Liver (tissue), 9 donors: Measurements from ENCODE around the gene MYG1. TPM values are rescaled to one million over a fixed set of nuclear protein-coding genes. Genes with fewer than 3 reads are reported as not detected.

Experiments used
- DNase-seq: peaks from one replicate; pipeline ENCODE4 v3.0.0-alpha.2; 2017; ENCODE audit warnings: low spot score
- H3K27ac ChIP-seq, 2 donors: one replicate each; pipeline ENCODE4 v1.7.0; 2013; ENCODE audit warnings: inconsistent platforms in 2 of 2, low read length in 2 of 2, control low read depth in 1 of 2, low read depth in 1 of 2, mild to moderate bottlenecking in 1 of 2
- H3K27me3 ChIP-seq, 4 donors: one replicate each; pipeline versions ENCODE4 v1.6.1 to v1.7.0; 2013; ENCODE audit warnings: low read length in 3 of 4, inconsistent platforms in 1 of 4, mild to moderate bottlenecking in 1 of 4, moderate library complexity in 1 of 4; ENCODE audit not compliant: control insufficient read depth in 4 of 4, insufficient read depth in 4 of 4
- H3K36me3 ChIP-seq, 4 donors: one replicate each; pipeline versions ENCODE4 v1.6.1 to v1.7.0; 2013; ENCODE audit warnings: low read length in 3 of 4, mild to moderate bottlenecking in 3 of 4, low read depth in 1 of 4, moderate library complexity in 1 of 4; ENCODE audit not compliant: control insufficient read depth in 4 of 4, insufficient read depth in 3 of 4
- H3K4me1 ChIP-seq, 4 donors: one replicate each; pipeline versions ENCODE4 v1.6.1 to v1.7.0; 2013; ENCODE audit warnings: low read length in 3 of 4, mild to moderate bottlenecking in 3 of 4, moderate library complexity in 1 of 4; ENCODE audit not compliant: control insufficient read depth in 4 of 4, insufficient read depth in 4 of 4
- H3K4me3 ChIP-seq, 3 donors: one replicate each; pipeline versions ENCODE4 v1.6.1 to v1.7.0; 2013; ENCODE audit warnings: low read length in 3 of 3, control low read depth in 1 of 3, low read depth in 1 of 3, mild to moderate bottlenecking in 1 of 3
- H3K9ac ChIP-seq, 2 donors: one replicate each; pipeline ENCODE4 v1.7.0; 2013; ENCODE audit warnings: low read length in 2 of 2, mild to moderate bottlenecking in 2 of 2, moderate library complexity in 2 of 2, control low read depth in 1 of 2, low read depth in 1 of 2
- H3K9me3 ChIP-seq, 4 donors: one replicate each; pipeline versions ENCODE4 v1.6.1 to v1.7.0; 2013; ENCODE audit warnings: low read length in 3 of 4; ENCODE audit not compliant: control insufficient read depth in 4 of 4
- EGR1 ChIP-seq, 2 donors: IDR thresholded peaks; 2 replicates each; pipeline ENCODE4 v1.6.1; 2016 to 2018; ENCODE audit warnings: antibody characterized with exemption in 2 of 2, low read depth in 2 of 2
- FOXA1 ChIP-seq: IDR thresholded peaks from 2 replicates; pipeline ENCODE4 v1.6.1; 2016; ENCODE audit warnings: antibody characterized with exemption
- FOXA2 ChIP-seq: IDR thresholded peaks from 2 replicates; pipeline ENCODE4 v1.6.1; 2016; ENCODE audit warnings: antibody characterized with exemption
- GABPA ChIP-seq, 2 donors: IDR thresholded peaks in 1 of 2; conservative IDR thresholded peaks in 1 of 2; 2 replicates each; pipeline ENCODE4 v1.6.1; 2016; ENCODE audit warnings: antibody characterized with exemption in 2 of 2, mild to moderate bottlenecking in 1 of 2, moderate library complexity in 1 of 2
- HNF4A ChIP-seq, 2 donors: conservative IDR thresholded peaks; 2 replicates each; pipeline ENCODE4 v1.6.1; 2016; ENCODE audit warnings: antibody characterized with exemption in 2 of 2, mild to moderate bottlenecking in 2 of 2
- HNF4G ChIP-seq: IDR thresholded peaks from 2 replicates; pipeline ENCODE4 v1.6.1; 2016; ENCODE audit warnings: antibody characterized with exemption
- JUND ChIP-seq, 2 donors: IDR thresholded peaks; 2 replicates each; pipeline ENCODE4 v1.6.1; 2016; ENCODE audit warnings: antibody characterized with exemption in 2 of 2
- NR2F2 ChIP-seq: IDR thresholded peaks from 2 replicates; pipeline ENCODE4 v1.6.1; 2016; ENCODE audit warnings: antibody characterized with exemption
- RAD21 ChIP-seq, 2 donors: IDR thresholded peaks; 2 replicates each; pipeline ENCODE4 v1.6.1; 2016; ENCODE audit warnings: antibody characterized with exemption in 2 of 2, mild to moderate bottlenecking in 2 of 2
- RXRA ChIP-seq, 2 donors: IDR thresholded peaks; 2 replicates each; pipeline ENCODE4 v1.6.1; 2017 to 2018; ENCODE audit warnings: antibody characterized with exemption in 2 of 2, mild to moderate bottlenecking in 1 of 2
- SP1 ChIP-seq: IDR thresholded peaks from 2 replicates; pipeline ENCODE4 v1.6.1; 2018; ENCODE audit warnings: antibody characterized with exemption, mild to moderate bottlenecking
- TAF1 ChIP-seq: conservative IDR thresholded peaks from 2 replicates; pipeline ENCODE4 v1.6.1; 2016; ENCODE audit warnings: antibody characterized with exemption, mild to moderate bottlenecking
- YY1 ChIP-seq: IDR thresholded peaks from 2 replicates; pipeline ENCODE4 v1.6.1; 2016; ENCODE audit warnings: antibody characterized with exemption, mild to moderate bottlenecking
- WGBS: extraction: QIAGEN DNeasy Blood & Tissue Kit; methylation state at CpG from one replicate; pipeline ENCODE4 v1.1.7; 2013; 5-methylcytosine and 5-hydroxymethylcytosine counted together
- polyA plus RNA-seq, 2 donors: library from polyadenylated mRNA; stranded (reverse) in 1 of 2; unstranded in 1 of 2; fragments of 200-250 nt in 1 of 2; fragments of >200 nt in 1 of 2; fragmentation: Nextera tagmentation in 1 of 2; extraction: Ambion mirVana in 1 of 2; gene quantifications; one replicate each; pipeline versions ENCODE4 v1.2.1 to v1.2.3, GENCODE V29; 2013 to 2015
- total RNA-seq, 2 donors: library from RNA; depleted of rRNA; stranded (reverse); fragments of >200 nt; gene quantifications; one replicate each; pipeline ENCODE4 v1.2.3, GENCODE V29; 2014
- TF ChIP-seq, protein P1 (sequence below): IDR thresholded peaks from 2 replicates; pipeline ENCODE4 v1.6.1; 2016; ENCODE audit warnings: antibody characterized with exemption
- TF ChIP-seq, protein P2 (sequence below): IDR thresholded peaks from 2 replicates; pipeline ENCODE4 v1.6.1; 2016; ENCODE audit warnings: antibody characterized with exemption
- TF ChIP-seq, protein P3 (sequence below): IDR thresholded peaks from 2 replicates; pipeline ENCODE4 v1.6.1; 2016; ENCODE audit warnings: antibody characterized with exemption
- TF ChIP-seq, protein P4 (sequence below): fragments of 150-350 bp; IDR thresholded peaks from 2 replicates; pipeline ENCODE4 v1.5.1; 2017; ENCODE audit warnings: improper control_type of control experiment, low read depth, low read length; ENCODE audit not compliant: missing input control
- TF ChIP-seq, protein P5 (sequence below): IDR thresholded peaks from 2 replicates; pipeline ENCODE4 v1.6.1; 2016; ENCODE audit warnings: antibody characterized with exemption, mild to moderate bottlenecking
- donor health status: healthy.
- donor health status: healthy.
- donor health status: healthy.
- donor health status: healthy.
- donor health status: healthy.

MYG1 gene
- total and polyA plus RNA-seq, 4 donors: 15.0 to 28.0 (median 19.3) TPM

GRCh38 chr12:53333289-53333688 lies 33.8 kb downstream of the MYG1 start:
- no peak for DNase-seq
- no peak overlapping the region for H3K27ac ChIP-seq
- no peaks in the 10 kb centered on the region for H3K9me3 ChIP-seq
- H3K4me1 ChIP-seq: no peaks in the 10 kb centered on the region
- no peak overlapping the region for H3K4me3 ChIP-seq
- TF ChIP-seq NR2F2: no peak
- no peak for TF ChIP-seq RXRA (IDR thresholded peaks at IDR 0.05)
- H3K36me3 ChIP-seq: no peaks in the 10 kb centered on the region
- peaks cover 0 to 2% (median 0%) of the 10 kb centered on the region in 4 donors for H3K27me3 ChIP-seq
- no peak overlapping the region for H3K9ac ChIP-seq
- WGBS: 83% methylated on average over 4 of the region's 4 CpGs

DNA sequence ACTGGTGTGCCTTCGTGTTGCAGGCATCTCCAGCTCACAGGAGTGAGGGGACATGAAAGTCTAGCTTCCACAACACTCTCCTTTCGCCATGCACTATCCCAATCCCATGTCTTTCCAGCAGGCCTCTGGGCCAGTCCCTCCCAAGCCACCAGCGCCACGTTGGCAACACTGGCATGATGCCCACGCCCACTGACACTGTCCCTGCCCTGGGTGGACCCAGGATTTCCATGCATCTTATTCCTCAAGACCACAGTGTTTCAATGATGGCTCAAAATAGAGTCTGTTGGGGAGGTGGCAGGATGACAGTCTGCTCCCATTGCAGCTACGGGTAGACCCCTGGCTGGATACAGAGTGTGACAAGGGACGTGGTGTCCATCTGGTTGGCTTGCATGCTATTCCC lies 34.4 kb downstream of the MYG1 start:
- no peaks in the 10 kb centered on the region for H3K9me3 ChIP-seq
- H3K27me3 ChIP-seq: peaks cover 0 to 2% (median 0%) of the 10 kb centered on the region in 4 donors
- H3K9ac ChIP-seq: no peak overlapping the region
- H3K36me3 ChIP-seq: no peaks in the 10 kb centered on the region
- no peak overlapping the region for H3K27ac ChIP-seq
- 74% methylated on average over 7 of the region's 7 CpGs for WGBS
- no peak for DNase-seq
- TF ChIP-seq RXRA (IDR thresholded peaks at IDR 0.05) (no peak), FOXA2 (no peak), RAD21 (IDR thresholded peaks at IDR 0.05) (no peak), GABPA (IDR thresholded peaks at IDR 0.05 in 1 of 2, conservative IDR thresholded peaks at IDR 0.05 in 1 of 2) (no peak), JUND (IDR thresholded peaks at IDR 0.05) (no peak), HNF4A (conservative IDR thresholded peaks at IDR 0.05) (no peak), TAF1 (no peak), HNF4G (no peak), NR2F2 (no peak), EGR1 (IDR thresholded peaks at IDR 0.05; ENCODE audit: low read depth in 2 of 2) (no peak), FOXA1 (no peak), SP1 (no peak), YY1 (no peak)
- TF ChIP-seq, protein P1, sequence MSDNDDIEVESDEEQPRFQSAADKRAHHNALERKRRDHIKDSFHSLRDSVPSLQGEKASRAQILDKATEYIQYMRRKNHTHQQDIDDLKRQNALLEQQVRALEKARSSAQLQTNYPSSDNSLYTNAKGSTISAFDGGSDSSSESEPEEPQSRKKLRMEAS: no peak
- TF ChIP-seq, protein P2, sequence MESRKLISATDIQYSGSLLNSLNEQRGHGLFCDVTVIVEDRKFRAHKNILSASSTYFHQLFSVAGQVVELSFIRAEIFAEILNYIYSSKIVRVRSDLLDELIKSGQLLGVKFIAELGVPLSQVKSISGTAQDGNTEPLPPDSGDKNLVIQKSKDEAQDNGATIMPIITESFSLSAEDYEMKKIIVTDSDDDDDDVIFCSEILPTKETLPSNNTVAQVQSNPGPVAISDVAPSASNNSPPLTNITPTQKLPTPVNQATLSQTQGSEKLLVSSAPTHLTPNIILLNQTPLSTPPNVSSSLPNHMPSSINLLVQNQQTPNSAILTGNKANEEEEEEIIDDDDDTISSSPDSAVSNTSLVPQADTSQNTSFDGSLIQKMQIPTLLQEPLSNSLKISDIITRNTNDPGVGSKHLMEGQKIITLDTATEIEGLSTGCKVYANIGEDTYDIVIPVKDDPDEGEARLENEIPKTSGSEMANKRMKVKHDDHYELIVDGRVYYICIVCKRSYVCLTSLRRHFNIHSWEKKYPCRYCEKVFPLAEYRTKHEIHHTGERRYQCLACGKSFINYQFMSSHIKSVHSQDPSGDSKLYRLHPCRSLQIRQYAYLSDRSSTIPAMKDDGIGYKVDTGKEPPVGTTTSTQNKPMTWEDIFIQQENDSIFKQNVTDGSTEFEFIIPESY: no peak
- TF ChIP-seq, protein P3, sequence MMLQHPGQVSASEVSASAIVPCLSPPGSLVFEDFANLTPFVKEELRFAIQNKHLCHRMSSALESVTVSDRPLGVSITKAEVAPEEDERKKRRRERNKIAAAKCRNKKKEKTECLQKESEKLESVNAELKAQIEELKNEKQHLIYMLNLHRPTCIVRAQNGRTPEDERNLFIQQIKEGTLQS: no peak
- TF ChIP-seq, protein P4, sequence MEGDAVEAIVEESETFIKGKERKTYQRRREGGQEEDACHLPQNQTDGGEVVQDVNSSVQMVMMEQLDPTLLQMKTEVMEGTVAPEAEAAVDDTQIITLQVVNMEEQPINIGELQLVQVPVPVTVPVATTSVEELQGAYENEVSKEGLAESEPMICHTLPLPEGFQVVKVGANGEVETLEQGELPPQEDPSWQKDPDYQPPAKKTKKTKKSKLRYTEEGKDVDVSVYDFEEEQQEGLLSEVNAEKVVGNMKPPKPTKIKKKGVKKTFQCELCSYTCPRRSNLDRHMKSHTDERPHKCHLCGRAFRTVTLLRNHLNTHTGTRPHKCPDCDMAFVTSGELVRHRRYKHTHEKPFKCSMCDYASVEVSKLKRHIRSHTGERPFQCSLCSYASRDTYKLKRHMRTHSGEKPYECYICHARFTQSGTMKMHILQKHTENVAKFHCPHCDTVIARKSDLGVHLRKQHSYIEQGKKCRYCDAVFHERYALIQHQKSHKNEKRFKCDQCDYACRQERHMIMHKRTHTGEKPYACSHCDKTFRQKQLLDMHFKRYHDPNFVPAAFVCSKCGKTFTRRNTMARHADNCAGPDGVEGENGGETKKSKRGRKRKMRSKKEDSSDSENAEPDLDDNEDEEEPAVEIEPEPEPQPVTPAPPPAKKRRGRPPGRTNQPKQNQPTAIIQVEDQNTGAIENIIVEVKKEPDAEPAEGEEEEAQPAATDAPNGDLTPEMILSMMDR: no peak
- TF ChIP-seq, protein P5, sequence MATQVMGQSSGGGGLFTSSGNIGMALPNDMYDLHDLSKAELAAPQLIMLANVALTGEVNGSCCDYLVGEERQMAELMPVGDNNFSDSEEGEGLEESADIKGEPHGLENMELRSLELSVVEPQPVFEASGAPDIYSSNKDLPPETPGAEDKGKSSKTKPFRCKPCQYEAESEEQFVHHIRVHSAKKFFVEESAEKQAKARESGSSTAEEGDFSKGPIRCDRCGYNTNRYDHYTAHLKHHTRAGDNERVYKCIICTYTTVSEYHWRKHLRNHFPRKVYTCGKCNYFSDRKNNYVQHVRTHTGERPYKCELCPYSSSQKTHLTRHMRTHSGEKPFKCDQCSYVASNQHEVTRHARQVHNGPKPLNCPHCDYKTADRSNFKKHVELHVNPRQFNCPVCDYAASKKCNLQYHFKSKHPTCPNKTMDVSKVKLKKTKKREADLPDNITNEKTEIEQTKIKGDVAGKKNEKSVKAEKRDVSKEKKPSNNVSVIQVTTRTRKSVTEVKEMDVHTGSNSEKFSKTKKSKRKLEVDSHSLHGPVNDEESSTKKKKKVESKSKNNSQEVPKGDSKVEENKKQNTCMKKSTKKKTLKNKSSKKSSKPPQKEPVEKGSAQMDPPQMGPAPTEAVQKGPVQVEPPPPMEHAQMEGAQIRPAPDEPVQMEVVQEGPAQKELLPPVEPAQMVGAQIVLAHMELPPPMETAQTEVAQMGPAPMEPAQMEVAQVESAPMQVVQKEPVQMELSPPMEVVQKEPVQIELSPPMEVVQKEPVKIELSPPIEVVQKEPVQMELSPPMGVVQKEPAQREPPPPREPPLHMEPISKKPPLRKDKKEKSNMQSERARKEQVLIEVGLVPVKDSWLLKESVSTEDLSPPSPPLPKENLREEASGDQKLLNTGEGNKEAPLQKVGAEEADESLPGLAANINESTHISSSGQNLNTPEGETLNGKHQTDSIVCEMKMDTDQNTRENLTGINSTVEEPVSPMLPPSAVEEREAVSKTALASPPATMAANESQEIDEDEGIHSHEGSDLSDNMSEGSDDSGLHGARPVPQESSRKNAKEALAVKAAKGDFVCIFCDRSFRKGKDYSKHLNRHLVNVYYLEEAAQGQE: no peak
- H3K4me3 ChIP-seq: no peak overlapping the region
- H3K4me1 ChIP-seq: no peaks in the 10 kb centered on the region
